GM19240 (cell line): Measurements from ENCODE around the gene WDR17.

Experiments used
- DNase-seq: peaks from one replicate; pipeline ENCODE4 v3.0.0; 2011; ENCODE audit warnings: low spot score; ENCODE audit not compliant: insufficient read length

WDR17 gene

DNA sequence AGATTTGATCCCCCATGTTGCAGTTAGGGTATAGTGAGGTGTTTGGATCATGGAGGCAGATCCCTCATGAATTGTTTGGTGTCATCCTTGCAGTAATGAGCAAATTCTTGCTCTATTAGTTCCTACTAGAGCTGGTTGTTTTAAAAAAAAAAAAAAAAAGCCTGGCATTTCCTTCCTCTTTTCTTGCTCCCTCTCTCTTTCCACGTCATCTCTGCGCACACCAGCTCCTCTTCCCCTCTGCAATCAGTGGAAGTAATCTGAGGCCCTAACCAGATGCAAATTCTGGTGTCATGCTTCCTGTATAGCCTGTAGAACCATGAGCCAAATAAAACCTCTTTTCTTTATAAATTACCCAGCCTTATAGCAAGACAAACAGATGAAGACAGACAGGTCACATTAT lies 24.5 kb downstream of the WDR17 start:
- DNase-seq = no peak

DNA sequence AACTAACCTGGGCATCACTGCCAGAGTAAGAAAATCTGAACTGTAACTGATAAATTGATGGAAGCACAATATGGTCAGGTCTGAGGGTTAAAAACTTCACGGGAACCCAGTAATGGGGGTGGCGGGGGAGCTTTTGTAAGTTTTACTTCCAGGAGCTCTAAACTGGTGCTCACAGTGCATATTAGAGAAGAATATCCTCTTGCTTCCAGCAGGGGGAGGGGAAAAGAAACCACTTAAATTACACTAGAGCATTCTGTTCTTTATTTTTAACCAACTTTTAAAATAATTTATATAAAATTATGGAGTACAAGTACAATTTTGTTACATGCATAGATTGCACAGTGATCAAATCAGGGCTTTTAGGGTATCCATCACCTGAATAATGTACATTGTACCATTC lies 33.7 kb downstream of the WDR17 start:
- DNase-seq = no peak

DNA sequence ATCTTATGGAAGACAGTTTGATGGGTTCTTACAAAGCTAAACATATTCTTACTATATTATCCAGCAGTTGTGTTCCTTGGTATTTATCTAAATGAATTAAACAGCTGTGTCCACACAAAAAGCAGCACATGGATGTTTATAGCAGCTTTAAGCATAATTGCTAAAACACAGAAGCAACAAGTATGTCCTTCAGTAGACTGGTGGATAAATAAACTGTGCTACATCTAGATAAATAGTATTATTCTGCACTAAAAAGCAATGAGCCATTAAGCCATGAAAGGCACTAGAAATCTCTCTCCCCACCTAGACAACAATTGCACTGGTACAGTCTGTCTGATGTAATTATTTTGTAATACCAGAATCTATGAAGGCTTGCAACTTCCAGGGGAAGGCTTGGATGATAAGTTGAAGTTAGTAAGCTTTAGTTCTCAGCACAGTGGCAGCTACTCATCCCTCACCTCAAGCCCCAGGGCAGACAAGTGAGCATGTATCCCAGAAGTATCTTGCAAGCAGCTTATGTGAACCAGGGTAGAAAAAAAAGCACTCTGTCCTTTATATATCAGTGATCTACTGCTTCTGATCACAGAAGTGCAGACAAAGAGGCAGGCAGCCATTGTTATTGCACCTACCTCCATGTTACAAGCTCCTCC lies 36.9 kb downstream of the WDR17 start:
- no peak for DNase-seq

DNA sequence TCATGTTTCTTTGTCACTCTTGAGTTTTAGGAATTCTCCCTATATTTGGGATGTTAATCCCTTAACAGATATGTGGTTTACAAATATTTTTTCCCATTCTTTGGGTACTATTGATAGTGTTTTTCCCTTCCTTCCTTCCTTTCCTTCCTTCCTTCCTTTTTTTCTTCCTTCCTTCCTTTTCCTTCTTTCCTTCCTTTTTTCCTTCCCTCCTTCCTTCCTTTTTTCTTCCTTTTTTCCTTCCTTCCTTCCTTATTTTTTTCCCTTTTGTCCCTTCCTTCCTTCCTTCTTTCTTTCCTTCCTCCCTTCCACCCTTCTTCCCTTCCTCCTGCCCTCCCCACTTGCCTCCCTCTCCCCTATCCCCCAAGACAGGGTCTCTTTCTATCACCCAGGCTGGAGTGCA lies 42.1 kb downstream of the WDR17 start:
- no peak for DNase-seq

DNA sequence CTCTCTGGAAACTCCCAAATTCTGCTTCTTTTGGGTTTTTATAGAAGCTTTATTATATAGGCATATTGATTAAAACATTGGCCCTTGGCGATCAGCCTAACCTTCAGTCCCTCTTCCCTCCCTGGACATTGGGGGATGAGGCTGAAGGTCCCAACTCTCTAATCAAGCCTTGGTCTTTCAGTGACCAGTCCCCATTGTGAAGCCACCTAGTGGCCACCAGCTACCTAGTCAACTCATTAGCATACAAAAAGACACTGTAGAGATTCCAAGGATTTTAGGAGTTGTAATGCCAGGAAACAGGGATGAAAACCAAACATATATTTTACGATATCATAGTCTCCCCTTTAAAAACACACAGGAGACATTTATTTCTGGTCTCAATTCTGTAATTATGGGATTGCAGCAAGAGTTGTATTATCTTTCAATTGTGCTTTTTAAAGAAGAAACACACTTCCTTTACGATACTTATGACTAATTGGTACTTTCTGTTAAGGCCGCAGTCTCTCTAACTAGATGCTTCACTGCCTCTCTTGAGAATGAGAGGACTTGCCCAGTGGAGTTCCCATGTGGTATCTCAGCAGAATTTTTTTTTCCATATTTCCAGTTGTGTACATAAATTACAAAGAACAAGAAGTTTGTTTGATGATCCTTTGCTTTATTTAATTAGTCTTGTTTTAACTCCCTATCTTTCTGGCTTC lies 58.2 kb downstream of the WDR17 start:
- DNase-seq = peak; percentile 1

DNA sequence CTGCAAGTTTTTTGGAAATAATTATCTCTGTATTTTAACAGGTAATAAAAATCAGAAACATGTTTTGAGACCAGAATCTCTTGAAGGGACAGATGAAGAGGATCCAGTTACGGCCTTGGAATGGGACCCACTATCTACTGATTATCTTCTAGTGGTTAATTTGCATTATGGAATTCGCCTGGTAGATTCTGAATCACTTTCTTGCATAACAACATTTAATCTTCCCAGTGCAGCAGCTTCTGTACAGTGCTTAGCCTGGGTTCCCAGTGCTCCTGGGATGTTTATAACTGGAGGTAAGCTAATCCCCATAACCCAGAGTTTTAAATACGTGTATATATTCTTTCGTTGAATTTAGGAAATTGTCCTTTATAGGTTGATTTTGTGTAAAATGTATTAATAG lies 59.4 kb downstream of the WDR17 start:
- DNase-seq = no peak

DNA sequence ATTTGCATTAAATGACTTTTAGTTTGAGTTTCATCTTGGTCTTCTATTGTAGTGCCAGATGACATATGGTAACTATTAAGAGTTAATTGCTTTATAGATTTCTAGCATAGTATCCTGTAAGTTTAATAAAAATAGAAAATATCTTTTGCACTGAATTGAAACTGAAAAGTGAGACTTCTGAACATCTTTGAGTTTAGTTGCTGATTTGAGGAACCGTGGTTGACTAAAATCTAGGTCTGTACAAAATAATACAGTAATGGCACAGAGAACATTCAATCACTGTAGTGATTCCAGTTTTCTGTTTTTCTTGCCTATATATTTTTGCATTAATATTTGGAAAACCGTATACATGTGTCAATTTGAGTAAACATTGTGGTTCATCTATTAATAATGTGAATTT lies 69.0 kb downstream of the WDR17 start:
- no peak for DNase-seq

DNA sequence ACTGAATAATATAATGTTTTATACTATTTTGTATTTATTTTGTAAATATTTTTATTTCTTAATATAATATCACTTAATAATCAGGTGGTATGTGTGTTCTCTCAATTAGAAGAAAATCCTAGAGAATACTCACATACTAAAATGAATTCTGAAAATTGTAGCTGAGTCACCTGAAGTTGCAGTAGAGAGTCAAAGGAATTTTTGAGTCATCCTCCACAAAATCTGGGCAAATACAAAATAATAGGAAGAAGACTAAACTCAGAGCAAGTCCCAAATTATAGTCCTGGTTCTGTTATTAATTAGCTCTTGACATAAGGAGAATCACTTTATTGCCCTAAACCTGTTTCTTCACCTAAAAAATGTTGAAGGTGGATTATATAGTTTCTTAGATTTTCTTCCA lies 72.0 kb downstream of the WDR17 start:
- DNase-seq = no peak

DNA sequence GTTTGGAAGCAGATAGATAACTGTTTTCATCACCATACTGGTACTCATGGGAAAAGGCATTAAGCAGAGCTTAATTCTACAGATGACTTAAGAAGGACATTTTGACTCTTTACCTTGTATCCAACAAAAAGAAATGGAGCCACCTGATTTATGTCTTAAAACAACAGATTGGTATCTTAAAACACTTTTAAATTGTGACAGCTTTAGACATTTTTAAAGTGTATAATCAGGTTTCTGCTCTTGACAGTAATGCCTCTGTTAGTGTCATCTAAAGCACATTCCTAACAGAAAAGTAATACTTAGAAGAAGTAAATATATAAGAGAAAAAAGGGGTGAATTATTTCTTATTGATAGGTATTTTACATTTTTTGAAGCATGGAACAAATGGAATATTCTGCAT lies 73.9 kb downstream of the WDR17 start:
- no peak for DNase-seq

DNA sequence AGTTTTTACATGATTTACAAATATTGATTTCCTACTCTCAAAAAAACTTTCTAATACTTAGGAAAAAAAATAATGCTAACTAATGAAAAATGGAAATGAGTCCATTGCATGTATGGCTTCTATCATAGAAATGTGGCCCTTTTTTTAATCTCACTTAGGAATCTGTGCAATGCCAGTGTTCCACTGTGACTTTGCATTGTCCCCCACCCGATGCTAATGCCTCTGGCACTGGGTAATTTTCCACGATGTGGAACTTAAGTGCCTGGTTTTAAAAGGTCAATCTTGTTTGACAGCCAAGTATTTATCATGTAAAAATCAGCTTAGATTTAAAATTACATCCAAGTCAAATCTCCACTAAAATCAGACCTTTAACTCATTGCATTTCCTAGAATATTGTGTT lies 76.6 kb downstream of the WDR17 start:
- DNase-seq = no peak

DNA sequence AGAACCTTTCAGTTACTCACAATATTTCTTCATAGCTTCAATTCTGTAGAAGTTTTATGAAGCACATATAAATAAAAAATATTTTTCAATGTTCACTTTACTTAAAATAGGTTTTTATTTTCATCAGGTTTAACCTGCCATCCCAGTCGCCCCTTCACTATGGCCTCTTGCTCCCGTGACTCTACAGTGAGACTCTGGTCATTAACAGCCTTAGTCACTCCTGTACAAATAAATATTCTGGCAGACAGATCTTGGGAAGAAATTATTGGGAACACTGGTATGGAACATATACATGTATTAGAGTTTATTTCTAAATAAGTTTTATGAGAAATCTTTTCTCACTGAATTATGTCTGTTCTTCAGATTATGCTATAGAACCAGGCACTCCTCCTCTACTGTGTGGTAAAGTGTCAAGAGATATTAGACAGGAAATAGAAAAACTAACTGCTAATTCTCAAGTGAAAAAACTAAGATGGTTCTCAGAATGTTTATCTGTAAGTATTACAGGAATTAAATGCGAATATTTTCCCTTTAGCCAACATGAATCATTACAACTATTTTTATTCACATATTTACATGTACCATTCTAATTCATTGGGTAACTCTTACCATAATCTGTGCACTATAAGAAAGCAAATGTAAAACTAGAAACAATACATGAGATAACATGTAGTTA lies 84.2 kb downstream of the WDR17 start:
- DNase-seq = no peak

DNA sequence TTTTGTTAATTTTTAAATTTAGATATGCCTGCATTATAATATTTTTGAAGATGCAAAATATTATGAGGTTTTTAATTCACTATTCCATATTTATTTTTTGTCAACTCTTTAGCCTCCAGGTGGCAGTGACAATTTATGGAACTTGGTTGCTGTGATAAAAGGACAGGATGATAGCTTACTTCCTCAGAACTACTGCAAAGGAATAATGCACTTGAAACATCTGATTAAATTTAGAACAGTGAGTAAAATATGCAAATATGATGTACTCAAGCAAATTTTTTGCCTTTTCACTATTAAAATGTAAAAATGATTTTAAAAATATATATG lies 84.7 kb downstream of the WDR17 start:
- no peak for DNase-seq

DNA sequence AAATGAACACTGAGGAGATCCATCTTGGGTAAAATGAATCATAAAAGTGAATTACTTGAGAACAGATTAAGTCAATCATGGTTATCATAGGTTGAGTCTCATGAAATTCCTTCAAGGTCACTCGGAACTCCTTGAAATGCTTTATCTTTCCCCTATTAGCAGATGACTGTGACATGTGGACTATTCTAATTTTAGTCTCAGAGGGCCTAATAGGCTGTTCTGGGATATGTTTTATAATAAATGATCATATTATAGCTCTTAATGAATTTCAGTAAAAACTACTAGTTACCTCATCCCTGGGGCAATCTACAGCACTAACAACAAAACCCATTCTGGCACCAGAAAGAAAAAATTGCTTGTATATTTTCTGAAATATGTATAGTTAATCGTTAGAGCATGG lies 85.1 kb downstream of the WDR17 start:
- DNase-seq = no peak

DNA sequence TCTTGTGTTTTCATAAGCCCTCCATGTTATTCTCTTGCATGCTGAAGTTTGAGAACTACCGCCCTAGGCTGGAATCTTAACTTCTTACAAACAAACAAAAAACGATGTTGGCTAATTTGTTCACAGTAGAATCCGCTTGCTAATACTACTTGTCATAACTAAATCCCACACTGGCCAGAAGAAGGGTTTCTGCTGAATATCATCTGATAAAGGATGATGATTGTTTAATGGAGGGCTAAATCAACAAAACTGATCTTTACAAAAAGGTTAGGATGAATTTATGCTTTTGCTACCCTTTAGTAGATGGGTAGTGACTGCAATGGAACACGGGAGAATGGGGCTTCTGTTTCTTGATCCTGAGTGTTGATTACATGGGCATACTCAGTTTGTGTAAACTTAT lies 87.5 kb downstream of the WDR17 start:
- no peak for DNase-seq

DNA sequence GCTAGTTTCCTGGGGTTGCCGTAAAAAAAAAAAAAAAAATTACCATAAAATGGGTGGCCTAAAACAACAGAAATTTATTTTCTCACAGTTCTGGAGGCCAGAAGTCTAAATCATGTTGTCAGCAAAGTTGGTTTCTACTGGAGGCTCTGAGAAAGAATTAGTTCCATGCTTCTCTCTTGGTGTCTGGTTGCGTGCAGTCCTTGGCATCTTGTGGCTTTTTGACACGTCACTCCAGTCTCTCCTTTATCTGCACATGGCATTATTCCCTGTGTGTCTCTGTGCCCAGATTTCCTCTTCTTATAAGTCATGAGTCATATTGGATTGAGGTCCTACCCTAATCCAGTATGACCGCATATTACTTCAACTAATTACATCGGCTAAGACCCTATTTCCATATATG lies 91.0 kb downstream of the WDR17 start:
- no peak for DNase-seq

DNA sequence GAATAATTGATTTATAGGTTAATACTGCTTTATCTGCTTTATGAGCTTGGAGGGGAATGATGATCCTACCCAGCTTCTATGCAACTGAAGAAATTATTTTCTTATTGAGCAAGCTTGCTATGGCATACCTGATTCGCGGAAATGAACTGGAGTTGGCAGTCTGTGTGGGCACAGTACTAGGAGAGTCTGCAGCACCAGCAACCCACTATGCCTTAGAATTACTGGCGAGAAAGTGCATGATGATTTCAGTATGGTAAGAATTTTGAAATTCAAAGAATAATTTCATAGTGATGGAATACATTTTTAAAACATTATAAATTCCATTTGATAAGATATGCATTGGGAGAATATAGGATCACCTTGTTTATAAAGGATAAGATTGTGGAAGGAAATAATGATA lies 97.4 kb downstream of the WDR17 start:
- DNase-seq = no peak

DNA sequence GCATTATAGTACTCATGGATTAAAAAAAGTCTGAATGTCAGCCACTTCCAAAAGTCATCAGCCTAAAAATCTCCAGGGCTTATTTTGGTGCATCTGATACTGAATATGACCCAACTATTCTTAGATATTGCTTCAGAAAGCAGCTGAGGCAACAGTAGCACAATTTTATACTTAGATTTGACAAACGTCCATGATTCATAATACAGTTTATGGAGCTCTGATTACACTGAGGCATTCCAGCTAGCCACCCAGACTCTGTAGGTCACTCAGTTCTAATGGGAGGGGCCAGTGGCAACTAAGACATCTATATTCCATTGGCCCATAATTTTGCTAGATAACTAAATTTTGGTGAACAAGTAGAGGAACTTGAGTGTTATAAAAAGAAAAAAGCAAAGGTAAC lies 119.4 kb downstream of the WDR17 start:
- DNase-seq = no peak

DNA sequence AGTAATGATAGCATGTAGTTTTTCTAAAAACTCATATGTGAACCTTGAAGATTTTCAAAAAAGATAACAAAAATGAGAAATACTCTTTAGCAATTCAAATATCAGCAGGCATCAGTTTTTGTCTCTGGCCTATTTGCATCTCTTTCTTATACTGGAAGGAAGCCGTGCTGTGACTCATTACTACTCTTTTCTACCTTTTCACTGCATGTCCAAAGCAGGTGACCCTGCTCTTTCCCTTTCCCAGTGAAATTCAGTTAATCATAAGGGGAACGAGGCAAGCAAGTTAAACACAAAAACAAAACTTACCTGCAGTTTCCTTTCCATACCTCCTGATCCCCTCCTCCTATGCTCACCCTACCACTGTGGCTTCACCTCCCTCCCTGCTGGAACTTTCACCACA lies 120.4 kb downstream of the WDR17 start:
- no peak for DNase-seq

DNA sequence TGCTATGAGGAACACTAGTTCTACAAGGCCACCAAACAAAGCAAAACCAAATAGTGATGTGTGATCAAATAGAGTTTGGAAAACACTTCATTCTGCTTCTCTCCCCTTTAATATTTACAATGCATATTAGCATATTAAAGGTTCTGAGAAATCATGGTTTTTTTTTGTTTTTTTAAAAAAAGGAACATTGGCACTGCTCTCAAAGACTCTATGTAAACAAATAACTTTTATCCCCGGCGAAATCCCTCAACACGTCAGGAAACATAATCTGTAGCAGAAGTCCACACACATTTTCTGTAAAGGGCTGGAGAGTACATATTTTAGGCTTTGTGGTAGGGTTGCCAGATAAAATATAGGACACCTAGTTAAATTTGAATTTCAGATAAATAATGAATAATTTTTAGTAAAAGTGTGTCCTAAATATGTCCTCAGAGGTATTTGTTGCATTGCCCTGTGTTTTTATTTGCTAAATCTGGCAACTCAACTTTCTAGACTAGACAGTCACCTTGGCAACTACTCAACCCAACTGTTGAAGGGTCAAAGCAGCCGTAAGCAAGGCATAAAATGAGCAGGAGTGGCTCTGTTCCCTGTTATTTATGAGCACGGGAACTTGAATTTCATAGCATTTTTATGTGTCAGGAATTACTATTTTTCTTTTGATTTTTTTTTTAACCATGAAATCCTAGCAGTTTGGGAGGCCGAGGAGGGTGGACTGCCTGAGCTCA lies 121.2 kb downstream of the WDR17 start:
- DNase-seq = no peak

DNA sequence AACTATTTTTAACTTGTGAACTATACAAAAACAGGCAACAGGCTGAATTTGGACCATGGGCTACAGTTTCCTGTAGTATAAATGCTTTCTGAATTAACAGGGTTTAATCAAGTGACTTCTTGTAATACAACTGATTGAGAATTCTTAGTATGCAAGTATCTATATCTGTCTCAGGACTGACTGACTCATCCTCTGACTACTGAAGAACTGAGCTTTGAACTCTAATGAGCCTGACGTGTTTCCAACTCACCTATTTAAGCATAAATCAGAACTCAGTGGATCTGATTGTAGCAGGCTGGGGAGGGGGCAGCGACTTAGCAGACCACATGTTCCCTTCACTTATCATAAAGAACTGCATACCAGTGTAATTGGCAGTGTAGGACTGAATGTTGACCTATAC lies 122.0 kb downstream of the WDR17 start:
- no peak for DNase-seq

DNA sequence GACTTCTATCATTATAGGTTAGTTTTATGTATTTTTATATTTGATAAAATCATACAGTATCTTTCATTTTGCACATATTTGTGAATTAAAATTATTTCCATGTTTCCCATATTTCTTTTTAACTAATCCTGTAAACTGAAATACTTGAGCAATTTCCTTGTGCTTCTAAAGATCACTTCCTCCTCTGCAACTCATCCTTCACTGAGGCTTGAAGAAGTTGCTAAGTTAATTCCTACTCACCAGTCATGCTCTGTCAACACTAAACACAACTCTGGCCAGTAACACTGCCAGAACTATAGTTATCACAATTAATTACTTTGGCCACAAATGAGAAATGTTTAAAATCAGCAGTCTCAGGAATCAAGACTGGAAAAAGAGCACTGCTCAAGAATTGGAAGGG lies 123.0 kb downstream of the WDR17 start:
- no peak for DNase-seq
